ENCODE measurements around the gene KIAA0513. TPM values are rescaled to one million over a fixed set of nuclear protein-coding genes. Genes with fewer than 3 reads are reported as not detected.

The KIAA0513 gene, protein sequence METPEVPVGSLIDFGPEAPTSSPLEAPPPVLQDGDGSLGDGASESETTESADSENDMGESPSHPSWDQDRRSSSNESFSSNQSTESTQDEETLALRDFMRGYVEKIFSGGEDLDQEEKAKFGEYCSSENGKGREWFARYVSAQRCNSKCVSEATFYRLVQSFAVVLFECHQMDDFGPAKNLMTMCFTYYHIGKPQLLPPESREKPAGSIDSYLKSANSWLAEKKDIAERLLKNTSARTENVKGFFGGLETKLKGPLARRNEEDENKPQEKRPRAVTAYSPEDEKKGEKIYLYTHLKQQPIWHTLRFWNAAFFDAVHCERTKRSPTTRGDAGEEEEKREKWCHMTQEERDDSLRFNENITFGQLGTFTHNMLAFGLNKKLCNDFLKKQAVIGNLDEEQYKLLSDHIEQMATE
- 7.6 and 9.6 TPM in 2 replicates for total RNA-seq

DNA sequence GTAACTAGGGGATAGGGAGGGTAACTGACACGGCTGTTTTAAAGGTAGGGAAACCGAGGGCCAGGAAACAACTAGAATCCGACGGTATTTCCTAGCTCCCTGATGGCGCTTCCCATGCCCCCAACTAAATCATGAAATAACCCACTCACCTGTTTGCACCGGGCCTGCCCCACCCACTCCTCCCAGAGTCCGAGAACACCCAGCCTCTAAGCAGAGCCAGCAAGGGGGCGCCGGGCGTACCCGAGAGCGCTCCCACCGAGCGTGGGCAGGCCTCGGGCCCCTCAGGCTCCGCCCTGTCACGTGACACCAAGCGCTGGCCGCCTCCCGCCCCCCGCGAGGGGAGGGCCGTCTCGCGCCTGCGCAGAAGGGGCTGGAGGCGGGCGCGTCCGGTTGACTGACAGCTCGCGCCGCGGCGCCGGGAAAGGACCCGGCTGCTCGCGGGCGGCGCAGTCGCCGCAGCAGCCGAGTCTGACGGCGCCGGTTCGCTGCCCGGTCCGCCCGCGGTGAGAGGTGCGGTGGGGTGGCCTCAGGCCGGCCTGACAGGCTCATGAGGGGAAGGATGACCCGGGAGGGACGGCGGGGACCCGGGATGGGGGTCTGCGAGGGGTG lies at the start of gene KIAA0513:
TSS of gene KIAA0513 (plus strand) at position 447 of the 609 bp plus-strand sequence. CDS start 39,277 bp downstream, outside the sequence.

DNA sequence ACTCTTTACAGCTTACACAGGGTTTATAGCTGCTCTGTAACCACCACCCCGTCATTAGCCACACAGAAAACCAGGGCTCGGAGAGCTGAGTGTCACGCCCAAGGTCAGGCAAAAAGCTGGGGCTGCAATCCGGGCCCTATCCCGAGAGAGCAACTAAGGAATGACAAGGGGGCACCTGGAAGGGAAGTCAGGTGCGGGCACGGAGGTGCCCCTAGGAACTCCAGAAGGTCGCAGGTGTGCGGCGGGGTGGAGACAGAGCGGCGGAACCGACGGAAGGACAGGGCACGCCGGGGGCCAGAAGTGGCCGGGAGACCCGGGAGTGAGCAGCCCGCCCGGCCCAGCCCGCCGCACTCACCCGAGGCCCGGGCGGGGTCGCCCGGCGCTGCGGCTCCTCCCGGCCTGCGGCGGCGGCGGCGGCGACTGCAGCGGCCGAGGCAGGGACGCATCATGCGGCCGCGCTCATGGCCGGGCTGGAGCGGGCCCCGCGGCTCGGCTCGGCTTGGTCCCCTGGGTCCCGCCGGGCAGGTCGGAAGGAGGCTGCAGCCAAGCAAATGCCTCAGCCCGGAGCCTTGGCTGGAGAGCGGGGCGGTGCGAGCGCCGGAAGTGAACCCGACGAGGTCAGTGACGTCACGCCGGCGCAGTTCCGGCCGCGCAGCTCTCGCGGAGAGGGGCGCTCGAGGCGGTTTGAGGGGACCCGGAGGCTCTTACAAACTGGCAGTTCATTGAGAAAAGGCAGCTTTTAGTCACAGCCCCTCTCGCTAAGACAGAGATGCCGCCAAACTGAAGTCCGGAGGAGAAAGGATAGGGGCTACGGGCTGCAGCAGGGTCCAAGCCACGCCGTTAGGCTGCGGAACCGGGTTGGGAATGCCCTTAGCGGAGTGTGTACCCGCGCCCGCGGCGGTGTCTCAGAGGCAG lies 16.4 kb upstream of the KIAA0513 start, which contains the start of gene ZDHHC7:
TSS of gene ZDHHC7 (minus strand) at position 605 of the 915 bp plus-strand sequence. CDS start 20,917 bp downstream, outside the sequence.

DNA sequence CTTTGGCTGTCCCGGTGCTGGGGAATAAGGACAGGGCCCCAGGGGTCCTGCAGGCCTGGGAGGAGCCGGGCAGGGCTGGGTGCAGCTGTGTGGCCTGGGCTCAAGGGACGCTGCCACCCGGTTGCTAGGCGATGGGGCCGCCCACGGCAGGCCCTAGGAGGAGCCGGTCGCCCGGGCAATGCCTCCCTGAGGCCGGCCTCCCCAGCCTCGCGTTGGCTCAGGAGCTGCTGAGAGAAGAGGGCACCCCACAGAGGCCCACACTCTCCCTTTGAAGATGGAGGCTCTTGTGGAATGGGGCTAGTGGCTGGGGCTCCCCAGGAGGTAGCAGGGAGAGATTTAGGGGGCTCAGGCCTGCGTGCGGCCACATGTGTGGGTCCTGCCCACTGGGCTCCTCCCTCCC lies 84.8 kb downstream of the KIAA0513 start, which contains the start of gene CIBAR2:
TSS of gene CIBAR2 (minus strand) at position 109 of the 400 bp plus-strand sequence. CDS start 120 bp downstream, outside the sequence.

Other genes starting within 250 kb of the KIAA0513 start
- 26.9 and 127 TPM in 2 replicates for gene CRISPLD2, start 207.8 kb upstream of the KIAA0513 start, total RNA-seq
- 76.6 and 98.9 TPM in 2 replicates for gene ZDHHC7, start 16.3 kb upstream of the KIAA0513 start, total RNA-seq
- not detected in 2 replicates for gene CIBAR2, start 84.7 kb downstream of the KIAA0513 start, total RNA-seq